A549 (cell line): ENCODE results near the gene INPP5F. TPM values are rescaled to one million over a fixed set of nuclear protein-coding genes. Genes with fewer than 3 reads are reported as not detected.

Experiments used
- ATAC-seq, 2 experiments: fragments of 200-7000 bp in 1 of 2; fragments of >200 bp in 1 of 2; cut with Nextera tagmentation in 1 of 2; cut with Tn5 transposase in 1 of 2; 3 replicates each; pipeline versions ENCODE4 v1.8.0 to v1.9.1; 2018 to 2020; ENCODE audit warnings: mild to moderate bottlenecking in 1 of 2, moderate library complexity in 1 of 2
- CTCF ChIA-PET: fragments of 300-600 bp; sonication (Branson Sonifier 250); formaldehyde crosslinking; extraction: SDS; loops from one replicate; lab custom pipeline; 2021; ENCODE audit warnings: antibody characterized with exemption, inconsistent platforms; lab: Yijun Ruan, JAX
- POLR2A ChIA-PET: fragments of 350-600 bp; formaldehyde crosslinking; extraction: SDS; loops from one replicate; lab custom pipeline; 2021; ENCODE audit warnings: antibody characterized with exemption, inconsistent platforms; lab: Yijun Ruan, JAX
- DNase-seq, 2 experiments: peaks; one replicate each; pipeline versions ENCODE4 v3.0.0 to v3.0.0-alpha.2; 2011 to 2016; ENCODE audit warnings: low read depth in 1 of 2, low spot score in 1 of 2
- FAIRE-seq: peaks from 2 replicates; lab custom pipeline; 2011; peaks lifted over from hg19 to GRCh38; lab: Jason Lieb, UNC
- H3K27ac ChIP-seq, 2 experiments: fragments of >200 bp; sonication (Bioruptor Twin); formaldehyde crosslinking; 3 replicates each; pipeline ENCODE4 v1.5.1; 2016 to 2017
- H3K4me1 ChIP-seq: fragments of >200 bp; sonication (Bioruptor Twin); formaldehyde crosslinking; 3 replicates; pipeline ENCODE4 v1.6.1; 2016
- H3K4me2 ChIP-seq: fragments of >200 bp; sonication (Bioruptor Twin); formaldehyde crosslinking; 3 replicates; pipeline ENCODE4 v1.6.1; 2016
- H3K4me3 ChIP-seq: fragments of >200 bp; sonication (Bioruptor Twin); formaldehyde crosslinking; 3 replicates; pipeline ENCODE4 v1.5.1; 2016
- H3K9me3 ChIP-seq: fragments of >200 bp; sonication (Bioruptor Twin); formaldehyde crosslinking; 3 replicates; pipeline ENCODE4 v1.6.1; 2016
- BHLHE40 ChIP-seq: IDR thresholded peaks from 2 replicates; pipeline ENCODE4 v1.6.1; 2012; ENCODE audit warnings: low read depth, low read length, inconsistent platforms
- CHD2 ChIP-seq: fragments of 150-350 bp; IDR thresholded peaks from 2 replicates; pipeline ENCODE4 v1.6.1; 2014; ENCODE audit warnings: low read length; ENCODE audit not compliant: partially characterized antibody
- CHD4 ChIP-seq: fragments of 200-600 bp; sonication (generic); IDR thresholded peaks from 2 replicates; pipeline ENCODE4 v1.6.1; 2016; ENCODE audit warnings: antibody characterized with exemption, mild to moderate bottlenecking, borderline replicate concordance
- E2F6 ChIP-seq: IDR thresholded peaks from 2 replicates; pipeline ENCODE4 v1.6.1; 2012; ENCODE audit warnings: low read depth, borderline replicate concordance
- EHMT2 ChIP-seq: fragments of 200-600 bp; sonication (generic); IDR thresholded peaks from 2 replicates; pipeline ENCODE4 v1.6.1; 2016; ENCODE audit warnings: antibody characterized with exemption, low read depth, mild to moderate bottlenecking, moderate library complexity
- FOSB ChIP-seq: fragments of 250-450 bp; sonication (Bioruptor Pico); IDR thresholded peaks from 2 replicates; pipeline ENCODE4 v1.5.0; 2020; ENCODE audit warnings: mild to moderate bottlenecking, moderate library complexity
- FOXS1 ChIP-seq: fragments of 250-450 bp; sonication (Bioruptor Pico); IDR thresholded peaks from 2 replicates; pipeline ENCODE4 v1.5.0; 2020; ENCODE audit warnings: mild to moderate bottlenecking, moderate library complexity
- GATA3 ChIP-seq: IDR thresholded peaks from 2 replicates; pipeline ENCODE4 v1.6.1; 2012; ENCODE audit warnings: borderline replicate concordance
- HDAC2 ChIP-seq: fragments of 200-600 bp; sonication (generic); IDR thresholded peaks from 2 replicates; pipeline ENCODE4 v1.6.1; 2016
- HOXB13 ChIP-seq: fragments of 250-450 bp; sonication (Bioruptor Pico); IDR thresholded peaks from 2 replicates; pipeline ENCODE4 v1.5.0; 2020; ENCODE audit warnings: low read depth, mild to moderate bottlenecking, moderate library complexity
- JUN ChIP-seq, 2 experiments: fragments of >200 bp; sonication (Bioruptor Twin); formaldehyde crosslinking; IDR thresholded peaks; 2 replicates in 1 of 2; 3 replicates in 1 of 2; pipeline ENCODE4 v1.6.1; 2016 to 2017
- MAFK ChIP-seq: fragments of 450-650 bp; IDR thresholded peaks from 2 replicates; pipeline ENCODE4 v1.6.1; 2014; ENCODE audit not compliant: partially characterized antibody
- NFE2L2 ChIP-seq: fragments of 150-350 bp; conservative IDR thresholded peaks from 2 replicates; pipeline ENCODE4 v1.6.1; 2014; ENCODE audit warnings: low read length
- NR3C1 ChIP-seq: fragments of >200 bp; sonication (Bioruptor Twin); formaldehyde crosslinking; IDR thresholded peaks from 3 replicates; pipeline ENCODE4 v1.6.1; 2017
- PBX3 ChIP-seq: IDR thresholded peaks from 2 replicates; pipeline ENCODE4 v1.6.1; 2012
- RAD21 ChIP-seq, 2 experiments: fragments of >200 bp in 1 of 2; sonication (Bioruptor Twin) in 1 of 2; formaldehyde crosslinking in 1 of 2; IDR thresholded peaks in 1 of 2; conservative IDR thresholded peaks in 1 of 2; 2 replicates in 1 of 2; 3 replicates in 1 of 2; pipeline ENCODE4 v1.6.1; 2012 to 2018; ENCODE audit warnings: inconsistent platforms in 1 of 2
- RCOR1 ChIP-seq: fragments of 150-350 bp; IDR thresholded peaks from 2 replicates; pipeline ENCODE4 v1.6.1; 2014; ENCODE audit warnings: antibody characterized with exemption, low read length, low read depth
- RNF2 ChIP-seq: fragments of 200-600 bp; sonication (generic); IDR thresholded peaks from 2 replicates; pipeline ENCODE4 v1.6.1; 2016; ENCODE audit warnings: low read depth, mild to moderate bottlenecking, antibody characterized with exemption, moderate library complexity, borderline replicate concordance
- SMC3 ChIP-seq: fragments of >200 bp; sonication (Bioruptor Twin); formaldehyde crosslinking; IDR thresholded peaks from 3 replicates; pipeline ENCODE4 v1.6.1; 2018; ENCODE audit warnings: inconsistent platforms
- SREBF2 ChIP-seq: fragments of 450-650 bp; IDR thresholded peaks from 2 replicates; pipeline ENCODE4 v1.6.1; 2014; ENCODE audit warnings: mild to moderate bottlenecking, moderate library complexity
- TFCP2L1 ChIP-seq: fragments of 250-450 bp; sonication (Bioruptor Pico); IDR thresholded peaks from 2 replicates; pipeline ENCODE4 v1.5.0; 2021; ENCODE audit warnings: mild to moderate bottlenecking
- ZNF302 ChIP-seq: fragments of 250-450 bp; sonication (Bioruptor Pico); IDR thresholded peaks from 2 replicates; pipeline ENCODE4 v1.9.0; 2021; ENCODE audit warnings: inconsistent platforms, mild to moderate bottlenecking, moderate library complexity
- ZSCAN20 ChIP-seq: fragments of 250-450 bp; sonication (Bioruptor Pico); IDR thresholded peaks from 2 replicates; pipeline ENCODE4 v1.8.0; 2022; ENCODE audit warnings: mild to moderate bottlenecking, moderate library complexity
- WGBS: methylation state at CpG from one replicate; pipeline ENCODE4 v1.1.6; 2017; ENCODE audit errors: missing lambda C conversion rate; 5-methylcytosine and 5-hydroxymethylcytosine counted together
- polyA plus RNA-seq, 4 experiments: library from polyadenylated mRNA; depleted of rRNA in 3 of 4; stranded (reverse); fragments of >200 nt; fragmentation: RNase III in 1 of 4; extraction: RNeasy Plus Mini Kit Qiagen cat#74134 plus additional on column Dnase treatment in 1 of 4; gene quantifications; 2 replicates in 3 of 4; 3 replicates in 1 of 4; pipeline ENCODE4 v1.2.3, GENCODE V29; 2011 to 2017

INPP5F gene
- polyA plus RNA-seq, 2 of the 4 experiments (the other 2 are of a cell fraction) = 5.6 to 7.7 TPM

GRCh38 chr10:119688033-119688508 lies 37.8 kb upstream of the INPP5F start:
- CTCF ChIA-PET = interaction anchor here (1.2 to 5.7 kb wide), 17 partner anchors 9 to 172 kb away, joined by 3 to 66 read pairs (median 11); partner anchors contain the start of gene INPP5F
- WGBS = 85% methylated on average over 4 of the region's 4 CpGs
- FAIRE-seq = no peak

GRCh38 chr10:119689016-119689580 lies 36.8 kb upstream of the INPP5F start:
- CTCF ChIA-PET = interaction anchor here (1.2 to 1.4 kb wide), 3 partner anchors 13 to 81 kb away, joined by 3 to 4 read pairs (median 4); partner anchors contain the start of gene INPP5F
- H3K4me1 ChIP-seq = no peaks in the 10 kb centered on the region
- POLR2A ChIA-PET = interaction anchor here (0.6 kb wide), 2 partner anchors 81 to 1393 kb away, joined by 3 to 4 read pairs; no protein-coding TSS in a partner anchor
- no peak for FAIRE-seq
- no peak overlapping the region for H3K27ac ChIP-seq
- H3K9me3 ChIP-seq = no peaks in the 10 kb centered on the region
- no peak overlapping the region for H3K4me2 ChIP-seq
- TF ChIP-seq SMC3 (no peak), TFCP2L1 (CRISPR knock-in tag) (no peak), CHD2 (no peak), BHLHE40 (no peak), PBX3 (no peak), CHD4 (no peak), MAFK (no peak), GATA3 (no peak), SREBF2 (no peak), E2F6 (no peak), FOSB (CRISPR knock-in tag) (no peak)
- DNase-seq = no peak
- 89% methylated on average over 6 of the region's 6 CpGs for WGBS
- no peak for ATAC-seq
- no peak overlapping the region for H3K4me3 ChIP-seq

More at GRCh38 chr10:119688033-119688508, 37.8 kb upstream of the INPP5F start:
- H3K27ac ChIP-seq = no peak overlapping the region
- H3K4me1 ChIP-seq = no peaks in the 10 kb centered on the region
- no peaks in the 10 kb centered on the region for H3K9me3 ChIP-seq
- DNase-seq (no peak), ATAC-seq (no peak)
- POLR2A ChIA-PET = no interaction called here
- no peak overlapping the region for H3K4me3 ChIP-seq
- no peak overlapping the region for H3K4me2 ChIP-seq
- TF ChIP-seq EHMT2 = no peak
- no peak for TF ChIP-seq CHD2
- TF ChIP-seq RCOR1 = no peak
- no peak for TF ChIP-seq NR3C1
- no peak for TF ChIP-seq NFE2L2
- no peak for TF ChIP-seq ZSCAN20 (CRISPR knock-in tag)
- no peak for TF ChIP-seq HOXB13 (CRISPR knock-in tag)
- TF ChIP-seq MAFK = no peak
- TF ChIP-seq RNF2 = no peak
- no peak for TF ChIP-seq HDAC2
- no peak for TF ChIP-seq JUN (IDR thresholded peaks at IDR 0.05)
- no peak for TF ChIP-seq ZNF302
- no peak for TF ChIP-seq RAD21 (conservative IDR thresholded peaks at IDR 0.05 in 1 of 2, IDR thresholded peaks at IDR 0.05 in 1 of 2)

GRCh38 chr10:119691726-119692125 lies 34.1 kb upstream of the INPP5F start:
- ChIA-PET POLR2A (no interaction called here), CTCF (interaction anchor here (1.3 to 2.5 kb wide), 3 partner anchors 36 to 162 kb away, joined by 3 to 7 read pairs (median 4); no protein-coding TSS in a partner anchor)
- FAIRE-seq (no peak), ATAC-seq (no peak; a peak in 1 of 6 replicates), DNase-seq (no peak)
- Histone ChIP-seq H3K9me3 (no peaks in the 10 kb centered on the region; the same call in 2 of the 3 replicates), H3K27ac (no peak overlapping the region), H3K4me2 (no peak overlapping the region), H3K4me1 (no peaks in the 10 kb centered on the region), H3K4me3 (no peak overlapping the region)
- no peak for TF ChIP-seq FOXS1
- TF ChIP-seq RNF2 = no peak
- WGBS = 95% methylated on average over 3 of the region's 3 CpGs
